HEK293 (cell line): ENCODE data around the gene FAM217A.

Experiments
- CTCF ChIA-PET: fragments of 350-600 bp; formaldehyde crosslinking; extraction: SDS; loops from one replicate; lab custom pipeline; 2021; ENCODE audit warnings: antibody characterized with exemption; lab: Yijun Ruan, JAX
- POLR2A ChIA-PET: fragments of 300-600 bp; formaldehyde crosslinking; extraction: SDS; loops from one replicate; lab custom pipeline; 2020; ENCODE audit warnings: antibody characterized with exemption, inconsistent platforms; lab: Yijun Ruan, JAX
- H3K27ac ChIP-seq: fragments of 200-500 bp; sonication (Bioruptor generic); 2 replicates; pipeline ENCODE4 v1.5.1; 2014; ENCODE audit warnings: low read depth, low read length, control low read depth, inconsistent platforms; ENCODE audit errors: extremely low read depth
- H3K36me3 ChIP-seq, 2 experiments: fragments of 200-500 bp in 1 of 2; sonication (Bioruptor generic) in 1 of 2; 1 replicate in 1 of 2; 2 replicates in 1 of 2; pipeline ENCODE4 v1.5.1; 2014 to 2017; ENCODE audit warnings: inconsistent platforms in 2 of 2, low read length in 2 of 2; ENCODE audit not compliant: control insufficient read depth in 2 of 2, insufficient read depth in 1 of 2
- H3K4me1 ChIP-seq: fragments of 200-500 bp; sonication (Bioruptor generic); 2 replicates; pipeline ENCODE4 v1.5.1; 2014; ENCODE audit warnings: mild to moderate bottlenecking, low read length, inconsistent platforms; ENCODE audit not compliant: control insufficient read depth, insufficient read depth
- H3K4me3 ChIP-seq: 2 replicates; pipeline ENCODE4 v1.5.1; 2011; ENCODE audit warnings: low read depth, mild to moderate bottlenecking, control low read depth, low read length, moderate library complexity
- H3K9me3 ChIP-seq: fragments of 200-500 bp; sonication (Bioruptor generic); 2 replicates; pipeline ENCODE4 v1.5.1; 2014; ENCODE audit warnings: low read depth, low read length, inconsistent platforms; ENCODE audit not compliant: control insufficient read depth, insufficient read depth
- KLF1 ChIP-seq: fragments of 450-650 bp; formaldehyde crosslinking; IDR thresholded peaks from 2 replicates; pipeline ENCODE4 v1.5.1; 2016; ENCODE audit warnings: missing biosample characterization, missing genetic modification characterization
- KLF9 ChIP-seq: fragments of 450-650 bp; formaldehyde crosslinking; IDR thresholded peaks from 2 replicates; pipeline ENCODE4 v1.5.1; 2016; ENCODE audit warnings: missing biosample characterization, missing genetic modification characterization, low read depth
- PBX3 ChIP-seq: sonication (generic); formaldehyde crosslinking; IDR thresholded peaks from 2 replicates; pipeline ENCODE4 v1.8.1; 2022; ENCODE audit warnings: mild to moderate bottlenecking, moderate library complexity, missing genetic modification reagents
- SP3 ChIP-seq: fragments of 450-650 bp; formaldehyde crosslinking; IDR thresholded peaks from 2 replicates; pipeline ENCODE4 v1.5.1; 2016; ENCODE audit warnings: missing biosample characterization, missing genetic modification characterization
- SP7 ChIP-seq: fragments of 450-650 bp; formaldehyde crosslinking; IDR thresholded peaks from 2 replicates; pipeline ENCODE4 v1.5.1; 2016; ENCODE audit warnings: missing biosample characterization, missing genetic modification characterization
- YY1 ChIP-seq: fragments of 450-650 bp; formaldehyde crosslinking; IDR thresholded peaks from 2 replicates; pipeline ENCODE4 v1.5.1; 2018; ENCODE audit warnings: missing biosample characterization, missing genetic modification characterization
- YY2 ChIP-seq: fragments of 450-650 bp; formaldehyde crosslinking; IDR thresholded peaks from 2 replicates; pipeline ENCODE4 v1.5.1; 2016; ENCODE audit warnings: missing biosample characterization, missing genetic modification characterization
- ZFP37 ChIP-seq: fragments of 450-650 bp; formaldehyde crosslinking; IDR thresholded peaks from 2 replicates; pipeline ENCODE4 v1.5.1; 2016; ENCODE audit warnings: missing biosample characterization, missing genetic modification characterization
- ZNF112 ChIP-seq: fragments of 450-650 bp; formaldehyde crosslinking; IDR thresholded peaks from 2 replicates; pipeline ENCODE4 v1.5.0; 2017; ENCODE audit warnings: missing biosample characterization, missing genetic modification characterization
- ZNF335 ChIP-seq: fragments of 450-650 bp; formaldehyde crosslinking; conservative IDR thresholded peaks from 2 replicates; pipeline ENCODE4 v1.5.1; 2016; ENCODE audit warnings: missing biosample characterization, missing genetic modification characterization
- ZNF518A ChIP-seq: fragments of 450-650 bp; formaldehyde crosslinking; conservative IDR thresholded peaks from 2 replicates; pipeline ENCODE4 v1.5.1; 2016; ENCODE audit warnings: low read depth, missing biosample characterization, missing genetic modification characterization
- ZNF580 ChIP-seq: fragments of 450-650 bp; formaldehyde crosslinking; IDR thresholded peaks from 2 replicates; pipeline ENCODE4 v1.5.1; 2016; ENCODE audit warnings: missing biosample characterization, missing genetic modification characterization
- ZNF596 ChIP-seq: fragments of 450-650 bp; IDR thresholded peaks from 2 replicates; pipeline ENCODE4 v1.5.0; 2018; ENCODE audit warnings: missing biosample characterization, mild to moderate bottlenecking, missing genetic modification characterization, moderate library complexity
- ZNF692 ChIP-seq: fragments of 450-650 bp; formaldehyde crosslinking; IDR thresholded peaks from 2 replicates; pipeline ENCODE4 v1.5.1; 2016; ENCODE audit warnings: missing biosample characterization, missing genetic modification characterization

Gene FAM217A

GRCh38 chr6:4021133-4021853 lies 57.6 kb downstream of the FAM217A start (continued):
- TF ChIP-seq ZNF580 (tag by site-specific recombination): peak; percentile 98
- peak; percentile 67; the same call in 1 of the 2 replicates for TF ChIP-seq ZNF692 (tag by site-specific recombination)
- TF ChIP-seq ZNF112 (tag by site-specific recombination): no peak
- TF ChIP-seq SP3 (tag by site-specific recombination): peak; percentile 70
- peak; percentile 72; the same call in 1 of the 2 replicates for TF ChIP-seq YY2 (tag by site-specific recombination)
- no peak; the same call in none of the 2 replicates for TF ChIP-seq SP7 (tag by site-specific recombination)
- peak; percentile 95 for TF ChIP-seq ZFP37
- peak; percentile 94 for TF ChIP-seq YY1 (tag by site-specific recombination)
- TF ChIP-seq ZNF335 (tag by site-specific recombination): peak; percentile 97
- TF ChIP-seq ZNF596 (tag by site-specific recombination): no peak

- TF ChIP-seq PBX3 (CRISPR knock-in tag): 0 out of 2 replicates have a peak, but pooled peaks have one; percentile 4
- TF ChIP-seq ZFP37: no peak
- TF ChIP-seq, all 188 proteins: peak for 1
- ChIA-PET POLR2A (interaction anchor here (0.5 to 2.6 kb wide), 44 partner anchors 8 to 1240 kb away, joined by 3 to 38 read pairs (median 4); partner anchors contain the start of genes ECI2, FARS2, LYRM4 and PXDC1), CTCF (interaction anchor here (0.6 to 1.8 kb wide), 8 partner anchors 10 to 238 kb away, joined by 3 to 9 read pairs (median 4); partner anchors contain the start of gene FAM50B)
- Histone ChIP-seq H3K36me3 (peaks cover 0 to 4% of the 10 kb centered on the region in 2 experiments; a peak in 1 of 3 replicates), H3K4me1 (peaks cover 5% of the 10 kb centered on the region), H3K4me3 (peak overlapping the region; percentile 80), H3K9me3 (no peaks in the 10 kb centered on the region), H3K27ac (peak overlapping the region; percentile 88)
Measured at GRCh38 chr6:4020822-4021132, 58.2 kb downstream of the FAM217A start.

GRCh38 chr6:4018924-4019236 lies 60.1 kb downstream of the FAM217A start:
- no peaks in the 10 kb centered on the region for H3K9me3 ChIP-seq
- H3K4me3 ChIP-seq: peak overlapping the region; percentile 93
- peaks cover 6 to 18% of the 10 kb centered on the region in 2 experiments for H3K36me3 ChIP-seq
- H3K4me1 ChIP-seq: peaks cover 5% of the 10 kb centered on the region; the same call in 1 of the 2 replicates
- peak overlapping the region; percentile 100 for H3K27ac ChIP-seq
- POLR2A ChIA-PET: interaction anchor here (0.6 to 1.9 kb wide), 4 partner anchors 11 to 177 kb away, joined by 3 to 14 read pairs (median 7); partner anchors contain the start of gene ECI2
- TF ChIP-seq ZNF518A (tag by site-specific recombination) (peak; percentile 8; the same call in 1 of the 2 replicates), SP3 (tag by site-specific recombination) (peak; percentile 55), KLF1 (tag by site-specific recombination) (no peak), KLF9 (tag by site-specific recombination) (peak; percentile 5; the same call in 1 of the 2 replicates)
- CTCF ChIA-PET: interaction anchor here (0.6 to 1.5 kb wide), 4 partner anchors 67 to 290 kb away, joined by 3 to 7 read pairs (median 4); no protein-coding TSS in a partner anchor
